22Rv1 (cell line): Measurements from ENCODE around the gene ZBTB21.

Experiments
- H3K27ac ChIP-seq: fragments of 450-650 bp; 2 replicates; pipeline ENCODE4 v1.5.1; 2017
- CTCF ChIP-seq: fragments of 450-650 bp; IDR thresholded peaks from 2 replicates; pipeline ENCODE4 v1.5.1; 2017; ENCODE audit warnings: mild to moderate bottlenecking
- ZFX ChIP-seq: fragments of 450-650 bp; IDR thresholded peaks from 2 replicates; pipeline ENCODE4 v1.6.1; 2017; ENCODE audit warnings: antibody characterized with exemption, borderline replicate concordance

Gene ZBTB21

GRCh38 chr21:42019101-42019605 is 9.0 kb upstream of the ZBTB21 start:
- TF ChIP-seq ZFX (no peak), CTCF (no peak)
- H3K27ac ChIP-seq: no peak overlapping the region

GRCh38 chr21:42017022-42017421 is 6.9 kb upstream of the ZBTB21 start:
- H3K27ac ChIP-seq: no peak overlapping the region
- TF ChIP-seq ZFX: no peak
- no peak for TF ChIP-seq CTCF

- TF ChIP-seq ZFX: no peak
- no peak for TF ChIP-seq CTCF
- no peak overlapping the region for H3K27ac ChIP-seq
Observed at GRCh38 chr21:42016364-42016985, 6.3 kb upstream of the ZBTB21 start.

- H3K27ac ChIP-seq: no peak overlapping the region
- TF ChIP-seq CTCF (no peak), ZFX (no peak)
Observed at GRCh38 chr21:42013931-42014330, 3.8 kb upstream of the ZBTB21 start.

GRCh38 chr21:42013376-42013775 is 3.2 kb upstream of the ZBTB21 start:
- TF ChIP-seq CTCF (no peak), ZFX (no peak)
- H3K27ac ChIP-seq: no peak overlapping the region

GRCh38 chr21:42012763-42013329 is 2.7 kb upstream of the ZBTB21 start:
- no peak overlapping the region for H3K27ac ChIP-seq

More at GRCh38 chr21:42012763-42013329, 2.7 kb upstream of the ZBTB21 start:
- TF ChIP-seq CTCF (no peak), ZFX (no peak)
